Activated CD4-positive, alpha-beta memory T cell treated with anti-CD3 and anti-CD28 coated beads for 36 hours (primary cell): ENCODE measurements around the gene DPF3. TPM values are rescaled to one million over a fixed set of nuclear protein-coding genes. Genes with fewer than 3 reads are reported as not detected.

Source experiments
- CTCF ChIA-PET: fragments of 350-600 bp; sonication (Branson Sonifier 250); formaldehyde crosslinking; loops from one replicate; lab custom pipeline; 2021; ENCODE audit warnings: antibody characterized with exemption, inconsistent platforms; lab: Charles Lee
- POLR2A ChIA-PET: fragments of 350-600 bp; sonication (Branson Sonifier 250); formaldehyde crosslinking; loops from one replicate; lab custom pipeline; 2021; ENCODE audit warnings: antibody characterized with exemption; lab: Charles Lee
- DNase-seq: peaks from one replicate; pipeline ENCODE4 v3.0.0-alpha.2; 2020
- H3K27ac Mint-ChIP-seq: one replicate; pipeline ENCODE4 v1.8.0; 2021; ENCODE audit warnings: mixed read lengths
- H3K27me3 Mint-ChIP-seq: one replicate; pipeline ENCODE4 v1.8.0; 2021; ENCODE audit warnings: mixed read lengths
- H3K36me3 Mint-ChIP-seq: one replicate; pipeline ENCODE4 v1.8.0; 2021; ENCODE audit warnings: mixed read lengths
- H3K4me1 Mint-ChIP-seq: one replicate; pipeline ENCODE4 v1.8.0; 2021; ENCODE audit warnings: low read depth, mixed read lengths
- H3K4me3 Mint-ChIP-seq: one replicate; pipeline ENCODE4 v1.8.0; 2021; ENCODE audit warnings: mild to moderate bottlenecking, mixed read lengths
- H3K9me3 Mint-ChIP-seq: one replicate; pipeline ENCODE4 v1.8.0; 2021; ENCODE audit warnings: mixed read lengths
- intact Hi-C: fragments of 100-400 bp; cut with micrococcal nuclease; formaldehyde crosslinking; loops from one replicate; pipeline ENCODE4 v1.15.1; 2023
- total RNA-seq, 2 experiments: library from RNA; stranded (reverse); gene quantifications; one replicate each; pipeline ENCODE4 v1.2.3, GENCODE V29; 2021

DPF3 gene
- under 1 TPM; 0.24 to 0.39 TPM for total RNA-seq

- intact Hi-C loops, result loop anchor here (5.0 kb wide), 2 partner anchors 81 to 301 kb away; no protein-coding TSS in a partner anchor
- peak within 1 kb of the TSS; percentile 88 for H3K4me3 Mint-ChIP-seq
- CTCF ChIA-PET, result interaction anchor here (0.9 to 3.0 kb wide), 6 partner anchors 11 to 380 kb away, joined by 3 to 30 read pairs (median 5); no protein-coding TSS in a partner anchor
- POLR2A ChIA-PET, result interaction anchor here (1.5 kb wide), 2 partner anchors 83 to 373 kb away, joined by 4 to 5 read pairs; no protein-coding TSS in a partner anchor
- H3K36me3 Mint-ChIP-seq, result no peaks in the 10 kb centered on the region
- no peaks in the 10 kb centered on the region for H3K9me3 Mint-ChIP-seq
- peak within 1 kb of the TSS; percentile 40 for H3K27ac Mint-ChIP-seq
- H3K27me3 Mint-ChIP-seq, result peaks cover 43% of the 10 kb centered on the region
- H3K4me1 Mint-ChIP-seq, result peaks cover 20% of the 10 kb centered on the region
- peak; percentile 94 for DNase-seq
Observed at GRCh38 chr14:72893636-72894322, at the start of gene DPF3. Gene DPF3 (minus strand): TSS chr14:72894101. CDS start chr14:72894088, 13 bp downstream.

GRCh38 chr14:72942934-72943333, 49.0 kb upstream of the DPF3 start:
- intact Hi-C loops, result no loop called here
- Mint-ChIP-seq H3K4me1 (no peaks in the 10 kb centered on the region), H3K27ac (no peak overlapping the region), H3K36me3 (peaks cover 26% of the 10 kb centered on the region), H3K27me3 (no peaks in the 10 kb centered on the region), H3K9me3 (no peaks in the 10 kb centered on the region), H3K4me3 (no peak overlapping the region)
- ChIA-PET POLR2A (no interaction called here), CTCF (no interaction called here)
- DNase-seq, result no peak

GRCh38 chr14:72941286-72941985, 47.5 kb upstream of the DPF3 start:
- Mint-ChIP-seq H3K27me3 (no peaks in the 10 kb centered on the region), H3K4me1 (peaks cover 11% of the 10 kb centered on the region), H3K4me3 (no peak overlapping the region), H3K9me3 (no peaks in the 10 kb centered on the region), H3K27ac (no peak overlapping the region), H3K36me3 (peaks cover 34% of the 10 kb centered on the region)
- DNase-seq, result no peak
- POLR2A ChIA-PET, result no interaction called here
- intact Hi-C loops, result no loop called here
- CTCF ChIA-PET, result interaction anchor here (1.0 kb wide), 1 partner anchor 37 kb away, joined by 3 read pairs; no protein-coding TSS in a partner anchor

- Mint-ChIP-seq H3K27me3 (no peaks in the 10 kb centered on the region), H3K4me3 (no peak overlapping the region), H3K27ac (no peak overlapping the region), H3K36me3 (peaks cover 34% of the 10 kb centered on the region), H3K9me3 (no peaks in the 10 kb centered on the region), H3K4me1 (peaks cover 12% of the 10 kb centered on the region)
- ChIA-PET POLR2A (no interaction called here), CTCF (interaction anchor here (2.4 kb wide), 1 partner anchor 9 kb away, joined by 20 read pairs; no protein-coding TSS in a partner anchor)
- intact Hi-C loops, result no loop called here
- DNase-seq, result no peak
Observed at GRCh38 chr14:72939630-72940029, 45.7 kb upstream of the DPF3 start.

GRCh38 chr14:72932893-72933292, 39.0 kb upstream of the DPF3 start:
- CTCF ChIA-PET, result no interaction called here

GRCh38 chr14:72929316-72930080, 35.6 kb upstream of the DPF3 start:
- peaks cover 2% of the 10 kb centered on the region for H3K36me3 Mint-ChIP-seq
- H3K9me3 Mint-ChIP-seq, result no peaks in the 10 kb centered on the region
- H3K4me3 Mint-ChIP-seq, result no peak overlapping the region
- peaks cover 23% of the 10 kb centered on the region for H3K4me1 Mint-ChIP-seq
- no peak for DNase-seq
- H3K27me3 Mint-ChIP-seq, result peaks cover 2% of the 10 kb centered on the region
- ChIA-PET CTCF (interaction anchor here (1.9 kb wide), 1 partner anchor 19 kb away, joined by 5 read pairs; no protein-coding TSS in a partner anchor), POLR2A (no interaction called here)
- intact Hi-C loops, result no loop called here
- no peak overlapping the region for H3K27ac Mint-ChIP-seq

More at GRCh38 chr14:72932893-72933292, 39.0 kb upstream of the DPF3 start:
- Mint-ChIP-seq H3K36me3 (peaks cover 10% of the 10 kb centered on the region), H3K4me3 (no peak overlapping the region), H3K27me3 (no peaks in the 10 kb centered on the region), H3K4me1 (peaks cover 27% of the 10 kb centered on the region), H3K9me3 (no peaks in the 10 kb centered on the region), H3K27ac (no peak overlapping the region)
- no peak for DNase-seq
- intact Hi-C loops, result no loop called here
- POLR2A ChIA-PET, result interaction anchor here (0.6 kb wide), 1 partner anchor 94 kb away, joined by 3 read pairs; the partner anchor contains the start of gene ZFYVE1

GRCh38 chr14:72928872-72929271, 35.0 kb upstream of the DPF3 start:
- no peak overlapping the region for H3K27ac Mint-ChIP-seq
- H3K9me3 Mint-ChIP-seq, result no peaks in the 10 kb centered on the region
- POLR2A ChIA-PET, result no interaction called here
- no peak for DNase-seq
- peaks cover 2% of the 10 kb centered on the region for H3K27me3 Mint-ChIP-seq
- CTCF ChIA-PET, result interaction anchor here (1.9 kb wide), 1 partner anchor 20 kb away, joined by 5 read pairs; no protein-coding TSS in a partner anchor
- H3K4me1 Mint-ChIP-seq, result peaks cover 23% of the 10 kb centered on the region
- H3K36me3 Mint-ChIP-seq, result peaks cover 2% of the 10 kb centered on the region
- no peak overlapping the region for H3K4me3 Mint-ChIP-seq
- intact Hi-C loops, result no loop called here

- H3K27ac Mint-ChIP-seq, result peak within 1 kb of the TSS; percentile 69
- CTCF ChIA-PET, result interaction anchor here (1.8 to 3.2 kb wide), 2 partner anchors 22 kb away, joined by 8 to 15 read pairs; no protein-coding TSS in a partner anchor
- peak within 1 kb of the TSS; percentile 91 for H3K4me3 Mint-ChIP-seq
- peaks cover 2% of the 10 kb centered on the region for H3K36me3 Mint-ChIP-seq
- H3K4me1 Mint-ChIP-seq, result peaks cover 18% of the 10 kb centered on the region
- peak; percentile 97 for DNase-seq
- H3K9me3 Mint-ChIP-seq, result no peaks in the 10 kb centered on the region
- peaks cover 2% of the 10 kb centered on the region for H3K27me3 Mint-ChIP-seq
- intact Hi-C loops, result loop anchor here (1.0 to 2.0 kb wide), 2 partner anchors 100 to 132 kb away; partner anchors contain the start of genes RBM25 and ZFYVE1
- POLR2A ChIA-PET, result interaction anchor here (0.8 to 1.1 kb wide), 3 partner anchors 100 to 301 kb away, joined by 3 to 4 read pairs (median 3); partner anchors contain the start of genes RBM25 and ZFYVE1
Observed at GRCh38 chr14:72926292-72927028, 32.6 kb upstream of the DPF3 start, which contains the start of gene DCAF4. Gene DCAF4 (plus strand): TSS chr14:72926464. CDS start chr14:72937979, 11,515 bp downstream.

GRCh38 chr14:72925815-72926291, 32.0 kb upstream of the DPF3 start:
- Mint-ChIP-seq H3K36me3 (peaks cover 2% of the 10 kb centered on the region), H3K4me1 (peaks cover 12% of the 10 kb centered on the region), H3K9me3 (no peaks in the 10 kb centered on the region), H3K27ac (no peak overlapping the region), H3K27me3 (peaks cover 2% of the 10 kb centered on the region), H3K4me3 (peak overlapping the region; percentile 91)
- ChIA-PET CTCF (interaction anchor here (1.8 to 3.2 kb wide), 2 partner anchors 21 to 23 kb away, joined by 8 to 15 read pairs; no protein-coding TSS in a partner anchor), POLR2A (interaction anchor here (0.8 to 1.1 kb wide), 2 partner anchors 101 to 300 kb away, joined by 3 to 4 read pairs; partner anchors contain the start of gene ZFYVE1)
- intact Hi-C loops, result loop anchor here (1.0 to 2.0 kb wide), 2 partner anchors 101 to 132 kb away; partner anchors contain the start of genes RBM25 and ZFYVE1
- DNase-seq, result no peak

GRCh38 chr14:72925171-72925759, 31.4 kb upstream of the DPF3 start:
- CTCF ChIA-PET, result interaction anchor here (1.8 to 3.2 kb wide), 2 partner anchors 21 to 23 kb away, joined by 8 to 15 read pairs; no protein-coding TSS in a partner anchor
- no peak overlapping the region for H3K27ac Mint-ChIP-seq

More at GRCh38 chr14:72925171-72925759, 31.4 kb upstream of the DPF3 start:
- Mint-ChIP-seq H3K27me3 (peaks cover 4% of the 10 kb centered on the region), H3K4me1 (peaks cover 8% of the 10 kb centered on the region), H3K36me3 (peaks cover 2% of the 10 kb centered on the region), H3K4me3 (peak overlapping the region; percentile 91), H3K9me3 (no peaks in the 10 kb centered on the region)
- no peak for DNase-seq
- intact Hi-C loops, result no loop called here
- POLR2A ChIA-PET, result no interaction called here
